H9 (cell line): ENCODE measurements around the gene ALPI. TPM values are rescaled to one million over a fixed set of nuclear protein-coding genes. Genes with fewer than 3 reads are reported as not detected.

ENCODE experiments used
- DNase-seq: peaks from one replicate; pipeline ENCODE4 v3.0.0-alpha.2; 2017
- H2AFZ ChIP-seq: one replicate; pipeline ENCODE4 v1.6.1; 2013; ENCODE audit warnings: mild to moderate bottlenecking, low read length, control low read depth, moderate library complexity
- H2AK5ac ChIP-seq: 2 replicates; pipeline ENCODE4 v1.6.1; 2013; ENCODE audit warnings: low read length, control low read depth, mixed read lengths; ENCODE audit not compliant: insufficient read length
- H2BK120ac ChIP-seq: one replicate; pipeline ENCODE4 v1.6.1; 2013; ENCODE audit warnings: low read depth, mild to moderate bottlenecking, low read length, control low read depth, inconsistent platforms; ENCODE audit not compliant: poor library complexity, severe bottlenecking
- H2BK12ac ChIP-seq: 2 replicates; pipeline ENCODE4 v1.6.1; 2013; ENCODE audit warnings: low read length, control low read depth, mixed read lengths, low read depth; ENCODE audit not compliant: insufficient read length
- H2BK15ac ChIP-seq: 2 replicates; pipeline ENCODE4 v1.6.1; 2013; ENCODE audit warnings: low read depth, low read length, control low read depth
- H2BK20ac ChIP-seq: one replicate; pipeline ENCODE4 v1.6.1; 2013; ENCODE audit warnings: low read depth, mild to moderate bottlenecking, low read length, control low read depth, inconsistent platforms; ENCODE audit not compliant: poor library complexity, severe bottlenecking
- H2BK5ac ChIP-seq: 2 replicates; pipeline ENCODE4 v1.6.1; 2013; ENCODE audit warnings: low read length, control low read depth, mixed read lengths; ENCODE audit not compliant: insufficient read length
- H3K14ac ChIP-seq: 2 replicates; pipeline ENCODE4 v1.6.1; 2013; ENCODE audit warnings: low read length, control low read depth; ENCODE audit not compliant: insufficient read depth
- H3K18ac ChIP-seq: 2 replicates; pipeline ENCODE4 v1.6.1; 2013; ENCODE audit warnings: low read depth, mild to moderate bottlenecking, mixed read lengths, low read length, control low read depth; ENCODE audit not compliant: insufficient read length
- H3K23ac ChIP-seq: 2 replicates; pipeline ENCODE4 v1.6.1; 2013; ENCODE audit warnings: low read length, control low read depth, mixed read lengths, low read depth; ENCODE audit not compliant: insufficient read length
- H3K23me2 ChIP-seq: 2 replicates; pipeline ENCODE4 v1.6.1; 2013; ENCODE audit warnings: low read depth, mild to moderate bottlenecking, mixed read lengths, low read length, control low read depth; ENCODE audit not compliant: insufficient read length, poor library complexity, severe bottlenecking
- H3K27ac ChIP-seq: 2 replicates; pipeline ENCODE4 v1.5.1; 2013; ENCODE audit warnings: low read length, control low read depth, mixed read lengths, low read depth; ENCODE audit not compliant: insufficient read length
- H3K27me3 ChIP-seq: 2 replicates; pipeline ENCODE4 v1.6.1; 2013; ENCODE audit warnings: low read length, control low read depth, inconsistent platforms; ENCODE audit not compliant: insufficient read depth
- H3K4ac ChIP-seq: 2 replicates; pipeline ENCODE4 v1.6.1; 2013; ENCODE audit warnings: low read depth, mild to moderate bottlenecking, control low read depth, inconsistent platforms, low read length, moderate library complexity
- H3K4me1 ChIP-seq: 2 replicates; pipeline ENCODE4 v1.6.1; 2013; ENCODE audit warnings: low read length, control low read depth, inconsistent platforms; ENCODE audit not compliant: insufficient read depth
- H3K4me2 ChIP-seq: 2 replicates; pipeline ENCODE4 v1.6.1; 2013; ENCODE audit warnings: low read length, control low read depth, mixed read lengths; ENCODE audit not compliant: insufficient read length, insufficient read depth
- H3K56ac ChIP-seq: 2 replicates; pipeline ENCODE4 v1.6.1; 2013; ENCODE audit warnings: low read depth, mild to moderate bottlenecking, mixed read lengths, low read length, control low read depth; ENCODE audit not compliant: insufficient read length
- H3K79me1 ChIP-seq: 2 replicates; pipeline ENCODE4 v1.6.1; 2013; ENCODE audit warnings: low read depth, mild to moderate bottlenecking, moderate library complexity, low read length, control low read depth, inconsistent platforms; ENCODE audit not compliant: insufficient read depth, poor library complexity, severe bottlenecking
- H3K79me2 ChIP-seq: 2 replicates; pipeline ENCODE4 v1.6.1; 2013; ENCODE audit warnings: low read length, control low read depth, inconsistent platforms; ENCODE audit not compliant: insufficient read depth
- H3K9ac ChIP-seq: 2 replicates; pipeline ENCODE4 v1.6.1; 2013; ENCODE audit warnings: low read length, control low read depth, mixed read lengths; ENCODE audit not compliant: insufficient read length; ENCODE audit errors: extremely low read depth
- H3K9me3 ChIP-seq: one replicate; pipeline ENCODE4 v1.6.1; 2013; ENCODE audit warnings: low read depth, low read length, inconsistent platforms; ENCODE audit not compliant: control insufficient read depth
- H3T11ph ChIP-seq: one replicate; pipeline ENCODE4 v1.6.1; 2013; ENCODE audit warnings: mild to moderate bottlenecking, low read length, control low read depth, inconsistent platforms
- H4K20me1 ChIP-seq: one replicate; pipeline ENCODE4 v1.6.1; 2013; ENCODE audit not compliant: control insufficient read depth, insufficient read length, insufficient read depth
- H4K5ac ChIP-seq: 2 replicates; pipeline ENCODE4 v1.6.1; 2013; ENCODE audit warnings: low read depth, mild to moderate bottlenecking, mixed read lengths, low read length, control low read depth; ENCODE audit not compliant: insufficient read length
- H4K8ac ChIP-seq: replicated peaks from 2 replicates; pipeline ENCODE4 v1.6.1; 2013; ENCODE audit warnings: low read length, control low read depth, mixed read lengths, low read depth; ENCODE audit not compliant: insufficient read length
- H4K91ac ChIP-seq: 2 replicates; pipeline ENCODE4 v1.6.1; 2013; ENCODE audit warnings: low read depth, mild to moderate bottlenecking, moderate library complexity, mixed read lengths, low read length, control low read depth; ENCODE audit not compliant: insufficient read length
- H3K27ac Mint-ChIP-seq, 3 experiments: 2 replicates in 2 of 3; 3 replicates in 1 of 3; pipeline ENCODE4 v1.8.0; 2020 to 2021; ENCODE audit warnings: mixed read lengths in 3 of 3, mild to moderate bottlenecking in 1 of 3, moderate library complexity in 1 of 3
- H3K27me3 Mint-ChIP-seq: 2 replicates; pipeline ENCODE4 v1.8.0; 2021; ENCODE audit warnings: low read depth, mild to moderate bottlenecking, moderate library complexity, mixed read lengths
- H3K36me3 Mint-ChIP-seq, 3 experiments: 2 replicates in 2 of 3; 3 replicates in 1 of 3; pipeline ENCODE4 v1.8.0; 2020 to 2021; ENCODE audit warnings: low read depth in 3 of 3, mixed read lengths in 3 of 3; ENCODE audit not compliant: insufficient read depth in 1 of 3
- H3K4me1 Mint-ChIP-seq, 2 experiments: 2 replicates each; pipeline ENCODE4 v1.8.0; 2020; ENCODE audit warnings: mixed read lengths in 2 of 2
- H3K4me3 Mint-ChIP-seq, 2 experiments: 2 replicates in 1 of 2; 3 replicates in 1 of 2; pipeline ENCODE4 v1.8.0; 2020 to 2021; ENCODE audit warnings: mild to moderate bottlenecking in 2 of 2, mixed read lengths in 2 of 2, moderate library complexity in 1 of 2
- H3K9me3 Mint-ChIP-seq, 2 experiments: 2 replicates in 1 of 2; 3 replicates in 1 of 2; pipeline ENCODE4 v1.8.0; 2020; ENCODE audit warnings: mild to moderate bottlenecking in 2 of 2, mixed read lengths in 2 of 2, moderate library complexity in 1 of 2
- WGBS: extraction: QIAGEN DNeasy Blood & Tissue Kit; methylation state at CpG from one replicate; pipeline ENCODE4 v1.1.7; 2013; ENCODE audit warnings: missing lambda C conversion rate, low lambda C conversion rate, mixed read lengths; ENCODE audit not compliant: insufficient read length; ENCODE audit errors: extremely low coverage; 5-methylcytosine and 5-hydroxymethylcytosine counted together
- total RNA-seq: library from RNA; stranded (reverse); gene quantifications from 2 replicates; pipeline ENCODE4 v1.2.1, GENCODE V29; 2021
- TF ChIP-seq, protein P1 (sequence below): fragments of 200-600 bp; sonication (generic); conservative IDR thresholded peaks from 3 replicates; pipeline ENCODE4 v1.8.0; 2021; ENCODE audit warnings: antibody characterized with exemption, mild to moderate bottlenecking

ALPI gene
- total RNA-seq, 1 experiment from 2014 or later: not detected

DNA sequence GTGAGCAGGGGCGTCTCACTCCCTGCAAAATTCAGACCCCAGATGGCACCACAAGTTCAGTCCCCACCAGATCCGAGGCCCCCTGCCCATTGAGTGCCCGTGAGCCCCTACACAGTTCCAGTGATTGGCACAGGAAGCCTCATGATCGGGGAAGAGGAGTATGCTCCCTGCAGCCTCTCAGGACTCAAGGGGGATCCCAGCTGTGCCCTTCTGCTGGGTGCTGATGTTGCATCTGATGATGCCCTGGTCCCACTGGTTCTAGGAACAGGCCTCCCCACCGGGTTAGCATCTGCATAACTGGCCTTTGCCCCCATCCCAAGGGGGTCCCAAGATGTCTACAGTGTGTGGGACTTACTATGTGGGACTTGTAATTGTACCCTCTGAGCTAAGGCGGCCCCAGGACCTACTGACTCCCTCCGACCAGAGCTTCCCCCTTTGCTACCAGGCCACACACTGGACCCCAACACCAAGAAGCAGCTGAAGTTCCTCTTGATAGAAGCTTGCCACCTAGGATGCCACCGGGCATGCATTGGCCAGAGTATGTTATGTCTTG, 40.7 kb upstream of the ALPI start:
- WGBS: no CpG with 5 or more reads among the region's 8 CpGs
- H3K27ac Mint-ChIP-seq: no peak overlapping the region
- H2AK5ac ChIP-seq: no peak overlapping the region
- TF ChIP-seq, protein P1, sequence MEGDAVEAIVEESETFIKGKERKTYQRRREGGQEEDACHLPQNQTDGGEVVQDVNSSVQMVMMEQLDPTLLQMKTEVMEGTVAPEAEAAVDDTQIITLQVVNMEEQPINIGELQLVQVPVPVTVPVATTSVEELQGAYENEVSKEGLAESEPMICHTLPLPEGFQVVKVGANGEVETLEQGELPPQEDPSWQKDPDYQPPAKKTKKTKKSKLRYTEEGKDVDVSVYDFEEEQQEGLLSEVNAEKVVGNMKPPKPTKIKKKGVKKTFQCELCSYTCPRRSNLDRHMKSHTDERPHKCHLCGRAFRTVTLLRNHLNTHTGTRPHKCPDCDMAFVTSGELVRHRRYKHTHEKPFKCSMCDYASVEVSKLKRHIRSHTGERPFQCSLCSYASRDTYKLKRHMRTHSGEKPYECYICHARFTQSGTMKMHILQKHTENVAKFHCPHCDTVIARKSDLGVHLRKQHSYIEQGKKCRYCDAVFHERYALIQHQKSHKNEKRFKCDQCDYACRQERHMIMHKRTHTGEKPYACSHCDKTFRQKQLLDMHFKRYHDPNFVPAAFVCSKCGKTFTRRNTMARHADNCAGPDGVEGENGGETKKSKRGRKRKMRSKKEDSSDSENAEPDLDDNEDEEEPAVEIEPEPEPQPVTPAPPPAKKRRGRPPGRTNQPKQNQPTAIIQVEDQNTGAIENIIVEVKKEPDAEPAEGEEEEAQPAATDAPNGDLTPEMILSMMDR: no peak
- no peak overlapping the region for H3T11ph ChIP-seq
- no peak overlapping the region for H3K4ac ChIP-seq
- no peak overlapping the region for H4K8ac ChIP-seq
- H3K23ac ChIP-seq: no peak overlapping the region
- H3K27ac ChIP-seq: no peak overlapping the region
- no peak overlapping the region for H3K4me2 ChIP-seq
- H3K4me1 Mint-ChIP-seq: peaks cover 16 to 22% of the 10 kb centered on the region in 2 experiments
- no peak overlapping the region for H3K18ac ChIP-seq
- no peak overlapping the region for H2BK12ac ChIP-seq
- no peaks in the 10 kb centered on the region for H3K9me3 Mint-ChIP-seq
- no peak overlapping the region for H2BK20ac ChIP-seq
- no peaks in the 10 kb centered on the region for H3K4me1 ChIP-seq
- H2BK5ac ChIP-seq: no peak overlapping the region
- H3K36me3 Mint-ChIP-seq: peaks cover 0 to 95% (median 40%) of the 10 kb centered on the region in 3 experiments; a peak in 5 of 7 replicates
- H2BK15ac ChIP-seq: no peak overlapping the region
- no peak overlapping the region for H4K5ac ChIP-seq
- no peak overlapping the region for H2AFZ ChIP-seq
- no peak overlapping the region; a peak in 1 of 5 replicates for H3K4me3 Mint-ChIP-seq
- no peaks in the 10 kb centered on the region for H3K79me1 ChIP-seq
- H3K9me3 ChIP-seq: no peaks in the 10 kb centered on the region
- no peak overlapping the region for H3K9ac ChIP-seq
- DNase-seq: no peak
- H3K56ac ChIP-seq: no peak overlapping the region
- H2BK120ac ChIP-seq: no peak overlapping the region
- H3K27me3 Mint-ChIP-seq: peaks cover 44% of the 10 kb centered on the region
- peaks cover 18% of the 10 kb centered on the region for H3K23me2 ChIP-seq
- H3K14ac ChIP-seq: no peak overlapping the region
- H4K20me1 ChIP-seq: peaks cover 7% of the 10 kb centered on the region
- H3K79me2 ChIP-seq: no peaks in the 10 kb centered on the region
- peaks cover 21% of the 10 kb centered on the region; the same call in 1 of the 2 replicates for H3K27me3 ChIP-seq
- H4K91ac ChIP-seq: no peak overlapping the region
